Stimulated activated CD8-positive, alpha-beta memory T cell treated with anti-CD3 and anti-CD28 coated beads, Interleukin-15, amount 100 ng/mL, for 1 hour (primary cell): ENCODE data around the gene DNAH8.

Experiments
- DNase-seq: peaks from one replicate; pipeline ENCODE4 v3.0.0-alpha.2; 2020; ENCODE audit warnings: low read depth

The DNAH8 gene

DNA sequence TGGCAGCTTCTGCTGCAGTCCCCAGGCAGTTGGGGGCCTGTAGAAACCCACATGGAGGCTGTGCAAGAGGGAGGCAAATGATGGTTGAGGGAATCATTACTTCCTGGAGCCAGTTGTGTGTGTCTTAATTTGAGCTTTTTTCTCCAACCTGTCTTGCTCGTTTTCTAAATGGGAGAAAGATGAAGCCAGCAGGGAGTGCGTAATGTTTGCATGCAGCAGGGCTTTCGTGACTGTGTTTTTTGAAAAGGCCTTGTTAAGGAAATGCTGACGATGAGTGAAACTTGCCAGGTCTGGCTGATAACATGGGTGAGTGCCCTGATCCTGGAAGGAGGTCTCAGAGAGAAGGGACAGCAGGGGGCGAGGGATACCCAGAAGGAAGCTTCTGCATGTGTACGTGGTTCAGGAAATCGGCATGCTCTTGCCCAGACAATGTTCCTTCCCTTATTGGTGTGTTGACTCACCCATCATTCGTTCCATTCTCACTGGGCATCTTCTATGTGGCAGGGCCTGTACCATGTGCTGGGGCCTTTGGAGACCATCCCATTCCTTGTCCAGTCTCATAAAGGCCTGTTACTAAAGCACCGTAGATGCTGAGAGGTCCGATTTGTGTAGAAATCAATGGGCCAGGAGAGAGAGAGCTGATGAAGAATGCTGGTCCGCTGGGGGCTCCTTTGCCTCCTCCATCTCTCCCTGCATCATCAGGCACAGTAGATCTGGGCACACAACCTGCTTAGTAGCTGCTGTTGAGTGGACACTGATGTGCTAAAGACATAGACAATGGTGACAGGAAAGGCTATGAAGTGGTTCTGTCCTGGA lies 360.9 kb downstream of the DNAH8 start:
- DNase-seq: no peak

DNA sequence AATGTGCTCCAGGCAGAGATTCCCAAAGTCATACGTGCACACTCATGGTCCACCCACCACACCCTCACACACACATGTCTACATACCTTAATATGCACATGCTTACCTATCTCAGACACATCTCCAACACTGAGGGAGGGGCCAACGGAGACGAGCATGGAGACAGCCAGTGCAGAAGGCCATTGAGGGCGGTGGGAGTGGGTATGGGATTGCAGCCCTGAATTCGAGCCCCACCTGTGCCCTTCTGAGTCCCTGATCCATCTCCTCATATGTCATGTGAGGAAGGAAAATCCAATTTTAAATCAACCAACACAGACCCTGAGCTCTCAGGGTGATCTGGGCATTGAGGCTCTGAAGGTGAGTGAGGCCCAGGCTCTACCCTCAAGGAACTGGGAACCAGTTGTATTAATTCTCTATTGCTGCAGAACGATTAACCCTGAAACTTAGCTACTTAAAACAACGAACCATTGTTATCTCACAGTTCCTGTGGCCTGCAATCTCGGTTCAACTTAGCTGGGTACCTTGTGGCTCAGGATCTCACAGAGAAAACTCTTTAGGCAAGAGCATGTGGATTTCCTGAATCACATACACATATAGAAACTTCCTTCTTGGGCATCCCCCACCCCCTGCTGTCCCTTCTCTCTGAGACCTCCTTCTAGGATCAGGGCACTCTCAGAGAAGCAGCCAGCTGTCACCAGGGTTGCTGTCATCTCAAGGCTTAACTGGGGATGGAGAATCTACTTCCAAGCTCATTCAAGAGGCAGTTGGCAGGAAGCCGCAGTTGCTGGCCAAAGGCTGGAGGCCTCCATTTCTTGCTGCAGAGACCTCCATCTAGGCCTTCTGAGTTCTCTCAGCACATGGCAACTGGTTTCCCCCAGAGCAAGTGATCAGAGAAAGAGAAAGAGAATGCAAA lies 361.8 kb downstream of the DNAH8 start:
- DNase-seq: no peak

DNA sequence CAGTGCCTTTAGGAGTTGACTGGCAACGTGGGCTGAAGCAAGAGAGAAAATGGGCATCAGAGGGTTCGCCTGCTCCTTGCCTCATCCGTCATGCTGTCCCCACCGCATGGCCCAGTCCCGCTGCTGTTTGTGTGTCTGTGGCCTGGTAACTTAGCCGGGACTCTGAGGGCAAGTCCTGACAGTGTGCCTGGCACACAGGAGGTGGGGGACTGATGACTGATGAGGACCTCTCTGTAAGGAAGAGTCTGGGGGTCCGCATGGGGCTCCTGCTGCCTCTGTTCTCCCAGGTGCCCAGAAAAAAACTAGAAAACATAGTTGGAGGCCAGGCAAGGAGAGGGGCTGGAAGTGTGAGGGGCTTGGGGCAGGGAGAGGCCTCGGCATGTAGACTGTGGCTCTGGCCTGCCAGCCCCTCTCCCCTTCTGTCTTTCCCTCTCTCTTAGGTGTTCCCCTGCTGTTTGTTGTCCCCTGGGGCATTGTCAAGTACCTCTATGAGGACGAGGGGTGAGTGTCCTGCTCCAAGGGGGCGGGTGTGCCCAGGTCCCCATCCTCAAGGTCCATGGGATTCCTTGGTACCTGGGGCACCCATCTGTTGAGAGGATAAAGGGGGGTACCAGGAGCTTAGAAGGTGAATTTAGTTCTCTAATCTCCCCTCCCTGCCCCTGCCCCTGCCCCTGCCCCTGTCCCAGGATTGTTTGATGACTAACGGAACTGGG lies 362.9 kb downstream of the DNAH8 start:
- no peak for DNase-seq

DNA sequence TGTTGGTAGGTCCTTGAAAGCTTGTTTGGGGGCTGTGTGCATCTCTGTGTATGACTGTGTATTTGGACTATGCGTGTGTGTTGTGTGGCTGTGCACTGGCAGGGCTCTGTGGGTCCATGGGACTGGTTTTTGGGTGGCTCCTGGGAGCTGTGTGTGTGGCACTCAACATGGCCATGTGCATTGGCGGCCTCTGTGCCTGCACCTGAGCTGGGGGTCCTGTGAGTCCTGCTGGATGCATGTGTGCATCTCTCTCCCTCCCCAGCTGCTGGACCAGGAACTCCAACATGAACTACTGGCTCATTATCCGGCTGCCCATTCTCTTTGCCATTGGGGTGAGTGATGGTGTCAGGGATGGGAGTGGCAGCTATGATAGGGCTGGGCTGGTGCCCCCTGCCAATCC lies 363.6 kb downstream of the DNAH8 start:
- no peak for DNase-seq

DNA sequence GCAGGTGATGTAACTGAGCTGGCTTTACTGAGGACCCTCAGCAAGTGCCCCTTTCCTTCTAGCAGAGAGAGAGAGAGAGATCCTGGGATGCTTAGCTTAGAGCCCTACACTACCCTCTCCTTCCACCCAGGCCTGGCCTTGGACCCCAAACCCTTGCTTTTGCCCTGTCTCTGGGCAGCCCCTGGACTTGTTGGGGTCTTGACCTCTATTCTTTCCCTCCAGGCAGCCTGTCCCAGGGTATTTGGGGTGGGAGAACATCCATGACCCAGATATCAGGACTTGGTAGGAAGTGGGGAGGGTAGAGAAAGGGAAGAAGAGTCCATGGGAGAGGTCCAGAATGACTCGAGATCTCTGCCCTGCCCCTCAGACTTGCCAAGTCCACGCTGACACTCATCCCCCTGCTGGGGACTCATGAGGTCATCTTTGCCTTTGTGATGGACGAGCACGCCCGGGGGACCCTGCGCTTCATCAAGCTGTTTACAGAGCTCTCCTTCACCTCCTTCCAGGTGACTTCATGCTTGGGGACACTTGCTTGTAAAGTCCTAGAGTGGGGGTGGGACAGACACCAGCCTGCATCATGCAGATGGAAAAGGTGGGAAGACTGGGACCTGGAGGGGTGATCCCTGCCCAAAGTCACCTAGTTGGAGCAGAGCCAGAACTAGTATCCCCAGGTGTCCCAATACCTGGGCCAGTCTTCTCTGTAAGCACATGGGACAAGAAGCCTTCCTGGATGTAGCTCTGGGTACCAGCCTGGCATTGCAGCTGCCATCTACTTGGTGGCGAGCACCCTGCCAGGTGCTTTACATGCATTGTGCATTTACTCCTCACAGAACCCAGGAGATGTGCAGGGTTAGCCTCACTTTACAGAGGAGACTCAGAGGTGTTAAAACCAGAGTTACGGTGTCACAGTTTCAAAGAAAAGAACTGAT lies 364.4 kb downstream of the DNAH8 start:
- no peak for DNase-seq
